ENCODE data around the gene CGB2. TPM values are rescaled to one million over a fixed set of nuclear protein-coding genes. Genes with fewer than 3 reads are reported as not detected.

The CGB2 gene
- total RNA-seq, 1 donor from 2014 or later = 0.52 TPM

DNA sequence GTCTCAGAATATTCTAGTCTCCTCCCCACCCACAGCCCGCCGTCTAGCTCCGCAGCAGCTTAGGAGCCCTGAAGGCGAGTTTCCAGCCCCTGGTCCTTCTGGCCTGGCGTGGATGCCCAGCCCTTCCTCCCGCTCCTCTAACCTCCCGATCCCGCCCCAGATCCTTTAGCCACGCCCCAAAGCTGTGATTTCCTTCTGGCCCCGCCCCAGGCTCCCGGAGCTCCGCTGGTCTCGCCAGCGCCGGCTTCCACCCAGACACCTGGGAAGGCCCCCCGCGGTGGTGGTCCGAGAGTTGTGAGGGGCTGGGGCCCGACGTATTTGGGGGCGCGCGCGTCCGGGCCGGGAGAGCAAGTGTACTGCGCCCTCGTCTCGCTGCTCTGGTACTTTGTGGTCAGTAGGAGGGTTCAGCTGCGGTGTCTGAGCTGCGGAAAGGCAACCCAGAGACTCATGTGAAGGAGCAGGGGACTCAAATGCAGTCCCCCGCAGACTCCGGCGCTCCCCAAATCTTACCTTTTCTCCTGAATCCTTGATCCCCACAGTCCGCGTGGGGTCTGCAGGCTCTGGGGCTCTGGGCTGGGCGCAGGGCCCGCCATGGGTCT is 26.0 kb downstream of the CGB2 start, which contains the start of gene CGB7:
TSS of gene CGB7 (minus strand) at position 114 of the 599 bp plus-strand sequence. CDS start 2,374 bp downstream, outside the sequence.
- Histone ChIP-seq H3K27ac (ENCODE audit: low read depth, low read length) (peak within 1 kb of the TSS; percentile 33), H3K9ac (ENCODE audit: low read length) (peak within 1 kb of the TSS; percentile 81), H3K9me3 (ENCODE audit: insufficient read depth, low read depth, low read length) (no peaks in the 10 kb centered on the region), H3K4me1 (ENCODE audit: insufficient read depth, low read length) (peaks cover 19% of the 10 kb centered on the region), H3K27me3 (ENCODE audit: insufficient read depth, low read length) (no peaks in the 10 kb centered on the region), H3K4me3 (ENCODE audit: insufficient read depth, low read depth, low read length) (peak within 1 kb of the TSS; percentile 81), H4K20me1 (ENCODE audit: insufficient read depth, low read length) (peaks cover 41% of the 10 kb centered on the region), H3K4me2 (ENCODE audit: low read length) (peak within 1 kb of the TSS; percentile 90), H3K36me3 (ENCODE audit: insufficient read depth, low read length) (no peaks in the 10 kb centered on the region), H2AFZ (ENCODE audit: low read depth, low read length) (peak within 1 kb of the TSS; percentile 78), H3K79me2 (ENCODE audit: insufficient read depth, low read length) (peaks cover 59% of the 10 kb centered on the region)
- Mint-ChIP-seq H3K27me3 (ENCODE audit: low read depth, unreplicated experiment) (peaks cover 10% of the 10 kb centered on the region), H3K4me3 (ENCODE audit: unreplicated experiment) (peak within 1 kb of the TSS; percentile 93), H3K27ac (ENCODE audit: unreplicated experiment) (peak within 1 kb of the TSS; percentile 93), H3K4me1 (ENCODE audit: low read depth, unreplicated experiment) (peaks cover 11% of the 10 kb centered on the region), H3K9me3 (ENCODE audit: unreplicated experiment) (no peaks in the 10 kb centered on the region), H3K36me3 (ENCODE audit: low read depth, unreplicated experiment) (peaks cover 7% of the 10 kb centered on the region)
- no peak for FAIRE-seq
- TF ChIP-seq, protein P1, sequence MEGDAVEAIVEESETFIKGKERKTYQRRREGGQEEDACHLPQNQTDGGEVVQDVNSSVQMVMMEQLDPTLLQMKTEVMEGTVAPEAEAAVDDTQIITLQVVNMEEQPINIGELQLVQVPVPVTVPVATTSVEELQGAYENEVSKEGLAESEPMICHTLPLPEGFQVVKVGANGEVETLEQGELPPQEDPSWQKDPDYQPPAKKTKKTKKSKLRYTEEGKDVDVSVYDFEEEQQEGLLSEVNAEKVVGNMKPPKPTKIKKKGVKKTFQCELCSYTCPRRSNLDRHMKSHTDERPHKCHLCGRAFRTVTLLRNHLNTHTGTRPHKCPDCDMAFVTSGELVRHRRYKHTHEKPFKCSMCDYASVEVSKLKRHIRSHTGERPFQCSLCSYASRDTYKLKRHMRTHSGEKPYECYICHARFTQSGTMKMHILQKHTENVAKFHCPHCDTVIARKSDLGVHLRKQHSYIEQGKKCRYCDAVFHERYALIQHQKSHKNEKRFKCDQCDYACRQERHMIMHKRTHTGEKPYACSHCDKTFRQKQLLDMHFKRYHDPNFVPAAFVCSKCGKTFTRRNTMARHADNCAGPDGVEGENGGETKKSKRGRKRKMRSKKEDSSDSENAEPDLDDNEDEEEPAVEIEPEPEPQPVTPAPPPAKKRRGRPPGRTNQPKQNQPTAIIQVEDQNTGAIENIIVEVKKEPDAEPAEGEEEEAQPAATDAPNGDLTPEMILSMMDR (IDR thresholded peaks at IDR 0.05; ENCODE audit: insufficient read depth, low read depth, low read length) = no peak
- TF ChIP-seq EZH2 (IDR thresholded peaks at IDR 0.05; ENCODE audit: insufficient read depth, low read length) = no peak
- peak; percentile 35 for DNase-seq (ENCODE audit: low read depth)

DNA sequence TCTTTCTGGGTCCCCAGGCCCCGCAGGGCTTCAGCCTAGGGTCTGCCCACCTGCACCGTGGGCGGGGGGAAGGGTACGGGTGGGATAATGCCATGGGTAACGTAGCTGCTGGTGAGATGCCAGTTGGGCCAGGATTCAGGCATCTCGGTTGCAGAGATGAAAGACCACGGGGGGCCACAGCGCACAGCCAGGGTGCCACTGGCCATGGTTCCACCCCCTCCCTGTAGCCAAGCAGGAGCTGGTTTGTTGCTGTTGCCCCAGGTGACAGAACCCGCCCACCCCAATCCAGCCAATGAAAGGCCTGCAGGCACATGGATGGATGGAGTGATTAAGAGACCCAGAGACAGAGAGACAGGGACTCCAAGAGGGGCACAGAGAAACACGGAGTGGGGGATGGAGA is 26.9 kb downstream of the CGB2 start:
- Histone ChIP-seq H3K9me3 (ENCODE audit: insufficient read depth, low read depth, low read length) (no peaks in the 10 kb centered on the region), H2AFZ (ENCODE audit: low read depth, low read length) (no peak overlapping the region), H3K4me1 (ENCODE audit: insufficient read depth, low read length) (peaks cover 19% of the 10 kb centered on the region), H3K36me3 (ENCODE audit: insufficient read depth, low read length) (no peaks in the 10 kb centered on the region), H3K79me2 (ENCODE audit: insufficient read depth, low read length) (peaks cover 59% of the 10 kb centered on the region), H4K20me1 (ENCODE audit: insufficient read depth, low read length) (peaks cover 43% of the 10 kb centered on the region), H3K4me2 (ENCODE audit: low read length) (peak overlapping the region; percentile 90), H3K4me3 (ENCODE audit: insufficient read depth, low read depth, low read length) (no peak overlapping the region), H3K27ac (ENCODE audit: low read depth, low read length) (no peak overlapping the region), H3K27me3 (ENCODE audit: insufficient read depth, low read length) (no peaks in the 10 kb centered on the region), H3K9ac (ENCODE audit: low read length) (peak overlapping the region; percentile 81)
- H3K27me3 Mint-ChIP-seq (ENCODE audit: low read depth, unreplicated experiment) = peaks cover 10% of the 10 kb centered on the region
- H3K4me3 Mint-ChIP-seq (ENCODE audit: unreplicated experiment) = peak overlapping the region; percentile 93
- no peak for TF ChIP-seq EZH2 (IDR thresholded peaks at IDR 0.05; ENCODE audit: insufficient read depth, low read length)
- TF ChIP-seq, protein P1 (IDR thresholded peaks at IDR 0.05; ENCODE audit: insufficient read depth, low read depth, low read length) = no peak
- H3K36me3 Mint-ChIP-seq (ENCODE audit: low read depth, unreplicated experiment) = peaks cover 7% of the 10 kb centered on the region
- H3K4me1 Mint-ChIP-seq (ENCODE audit: low read depth, unreplicated experiment) = peaks cover 15% of the 10 kb centered on the region
- no peak overlapping the region for H3K27ac Mint-ChIP-seq (ENCODE audit: unreplicated experiment)
- FAIRE-seq (no peak), DNase-seq (ENCODE audit: low read depth) (peak; percentile 30)
- H3K9me3 Mint-ChIP-seq (ENCODE audit: unreplicated experiment) = no peaks in the 10 kb centered on the region

DNA sequence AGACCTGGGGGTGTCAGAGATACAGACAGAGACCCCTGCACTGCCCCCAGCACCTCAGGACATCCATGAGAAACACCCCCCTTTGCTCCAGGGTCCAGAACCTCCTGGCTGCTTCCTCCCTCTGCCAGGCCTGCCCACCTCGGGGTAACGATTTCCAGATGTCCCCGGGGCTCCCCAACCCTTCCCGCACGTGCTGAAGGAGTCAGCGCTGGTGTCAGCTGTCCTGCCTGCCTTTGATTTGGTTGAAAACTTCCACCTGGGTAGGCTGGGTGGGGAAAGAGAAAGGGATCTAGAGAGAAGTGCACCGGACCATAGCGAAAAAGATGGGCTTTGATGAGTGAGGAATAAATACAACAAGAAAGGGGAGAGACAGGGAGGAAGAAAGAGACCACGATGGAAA is 27.4 kb downstream of the CGB2 start:
- Histone ChIP-seq H3K36me3 (ENCODE audit: insufficient read depth, low read length) (no peaks in the 10 kb centered on the region), H3K4me2 (ENCODE audit: low read length) (peak overlapping the region; percentile 90), H3K4me1 (ENCODE audit: insufficient read depth, low read length) (peaks cover 22% of the 10 kb centered on the region), H3K4me3 (ENCODE audit: insufficient read depth, low read depth, low read length) (no peak overlapping the region), H3K27ac (ENCODE audit: low read depth, low read length) (no peak overlapping the region), H4K20me1 (ENCODE audit: insufficient read depth, low read length) (peaks cover 48% of the 10 kb centered on the region), H2AFZ (ENCODE audit: low read depth, low read length) (no peak overlapping the region), H3K9me3 (ENCODE audit: insufficient read depth, low read depth, low read length) (no peaks in the 10 kb centered on the region), H3K9ac (ENCODE audit: low read length) (no peak overlapping the region), H3K27me3 (ENCODE audit: insufficient read depth, low read length) (no peaks in the 10 kb centered on the region), H3K79me2 (ENCODE audit: insufficient read depth, low read length) (peaks cover 59% of the 10 kb centered on the region)
- Mint-ChIP-seq H3K4me3 (ENCODE audit: unreplicated experiment) (peak overlapping the region; percentile 58), H3K9me3 (ENCODE audit: unreplicated experiment) (no peaks in the 10 kb centered on the region), H3K4me1 (ENCODE audit: low read depth, unreplicated experiment) (peaks cover 15% of the 10 kb centered on the region), H3K27ac (ENCODE audit: unreplicated experiment) (peak overlapping the region; percentile 26), H3K36me3 (ENCODE audit: low read depth, unreplicated experiment) (peaks cover 7% of the 10 kb centered on the region), H3K27me3 (ENCODE audit: low read depth, unreplicated experiment) (peaks cover 10% of the 10 kb centered on the region)
- FAIRE-seq (no peak), DNase-seq (ENCODE audit: low read depth) (no peak)
- no peak for TF ChIP-seq EZH2 (IDR thresholded peaks at IDR 0.05; ENCODE audit: insufficient read depth, low read length)
